IPS DF 4.7 (cell line): ENCODE data around the gene CPNE9.

ENCODE experiments used
- DNase-seq: peaks from one replicate; pipeline ENCODE4 v3.0.0-alpha.2; 2013; ENCODE audit warnings: low spot score; ENCODE audit errors: extremely low read depth

The CPNE9 gene

GRCh38 chr3:9687514-9687913, 16.1 kb upstream of the CPNE9 start:
- DNase-seq = no peak

DNA sequence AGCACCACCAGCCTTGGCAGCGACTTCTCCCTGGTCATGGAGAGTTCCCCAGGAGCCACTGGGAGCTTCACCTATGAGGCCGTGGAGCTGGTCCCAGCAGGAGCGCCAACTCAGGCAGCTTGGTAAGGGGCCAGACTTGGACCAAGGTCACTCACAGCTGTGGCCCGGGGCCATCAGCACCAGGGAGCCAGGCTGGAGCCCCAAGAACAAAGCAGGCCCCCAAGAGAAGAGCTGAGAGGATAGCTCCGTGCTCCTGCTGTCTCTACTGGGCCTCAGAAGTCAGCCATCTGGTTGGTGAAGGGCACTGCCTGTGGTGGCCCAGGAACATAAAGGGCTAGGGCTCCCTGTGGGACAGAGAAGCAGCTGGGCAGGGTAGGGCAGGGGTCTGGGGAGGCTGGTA, 14.7 kb upstream of the CPNE9 start:
- DNase-seq = no peak

- no peak for DNase-seq
Observed at GRCh38 chr3:9689757-9690156, 13.9 kb upstream of the CPNE9 start.

DNA sequence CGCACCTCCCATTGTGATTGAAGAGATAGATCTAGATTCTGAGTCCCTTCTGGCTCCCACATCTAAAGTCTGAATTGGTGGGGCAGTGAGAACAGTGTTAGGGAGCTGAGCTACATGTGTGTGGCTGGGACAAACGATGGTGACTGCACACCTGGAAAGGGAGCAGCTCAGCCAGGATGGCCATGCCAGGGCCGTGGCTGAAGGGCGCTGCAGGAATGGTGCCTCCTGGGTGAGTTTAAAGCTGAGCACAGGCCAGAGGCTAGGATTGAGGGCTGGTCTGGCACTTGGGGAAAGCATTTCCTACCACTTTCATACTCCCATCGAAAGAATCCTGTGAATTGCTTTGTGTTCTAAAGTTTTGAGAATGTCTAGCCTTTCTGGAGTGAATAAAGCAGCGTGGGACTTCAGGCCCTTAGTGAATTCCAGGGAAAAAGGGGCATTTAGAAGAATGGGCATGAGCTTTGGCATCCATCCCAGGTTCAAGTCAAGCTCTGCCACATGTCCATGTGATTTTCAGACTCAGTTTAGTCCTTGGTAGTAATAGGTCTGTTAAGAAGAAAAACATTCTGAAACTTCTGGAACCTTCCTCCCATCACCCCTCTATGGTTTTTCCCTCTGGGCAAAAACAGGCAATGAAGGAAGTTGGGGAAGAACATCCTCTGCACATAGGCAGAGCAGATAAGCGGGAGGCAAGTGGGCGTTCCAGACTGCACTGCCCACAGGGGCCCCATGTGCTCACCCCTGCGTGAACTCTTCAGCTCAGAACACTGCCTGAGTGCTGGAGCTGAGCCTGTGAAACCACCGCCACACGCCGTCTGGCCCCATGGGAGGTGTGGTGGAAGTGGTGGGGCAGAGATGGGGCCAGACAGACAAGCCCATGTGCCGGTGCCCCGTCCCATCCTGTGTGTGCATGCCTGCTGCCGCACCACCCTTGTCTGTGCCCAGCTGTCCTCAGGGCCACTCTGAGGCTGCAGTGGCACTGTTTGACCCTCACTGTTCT, 12.9 kb upstream of the CPNE9 start:
- no peak for DNase-seq

- DNase-seq = no peak
Observed at GRCh38 chr3:9691636-9692035, 12.0 kb upstream of the CPNE9 start.

- DNase-seq = no peak
Observed at GRCh38 chr3:9692416-9692815, 11.2 kb upstream of the CPNE9 start.

GRCh38 chr3:9695345-9695744, 8.3 kb upstream of the CPNE9 start:
- DNase-seq = no peak

GRCh38 chr3:9695746-9696145, 7.9 kb upstream of the CPNE9 start:
- DNase-seq = no peak

DNA sequence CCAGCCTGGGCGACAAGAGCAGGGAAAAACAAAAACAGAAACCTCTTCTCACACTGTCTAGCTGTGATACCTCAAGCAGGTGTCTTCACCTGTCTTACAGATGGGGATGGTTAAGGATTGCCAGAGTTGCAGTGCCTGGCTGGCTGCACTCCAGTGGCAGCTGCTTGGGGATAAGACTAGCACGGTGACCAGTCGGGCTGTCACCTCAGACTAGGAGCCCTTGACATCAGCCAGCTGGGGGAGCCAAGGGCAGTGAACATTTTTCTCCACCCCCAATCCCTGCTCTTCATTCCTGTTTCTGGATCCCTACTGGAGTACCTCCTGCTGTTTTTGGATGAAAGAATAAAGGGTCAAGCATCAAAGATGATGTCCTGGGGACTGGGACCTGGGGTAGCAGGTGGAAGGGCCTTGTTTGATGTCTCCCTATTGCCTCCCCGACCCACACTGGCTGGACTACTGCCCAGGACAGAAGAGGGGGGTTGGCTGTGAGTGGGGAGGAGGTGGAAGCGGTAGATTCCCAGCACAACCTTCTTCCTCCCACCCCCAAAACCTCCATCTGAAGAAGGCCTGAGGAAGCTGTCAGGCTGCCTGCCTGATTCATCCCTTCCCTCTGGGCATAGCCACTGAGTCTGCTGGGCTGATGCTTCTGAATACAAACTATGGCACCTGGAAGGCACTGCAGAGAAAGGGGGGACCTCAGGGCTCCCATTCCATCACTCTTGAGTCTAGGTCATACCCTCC, 7.0 kb upstream of the CPNE9 start:
- no peak for DNase-seq

- DNase-seq = no peak
Observed at GRCh38 chr3:9697892-9698291, 5.7 kb upstream of the CPNE9 start.

DNA sequence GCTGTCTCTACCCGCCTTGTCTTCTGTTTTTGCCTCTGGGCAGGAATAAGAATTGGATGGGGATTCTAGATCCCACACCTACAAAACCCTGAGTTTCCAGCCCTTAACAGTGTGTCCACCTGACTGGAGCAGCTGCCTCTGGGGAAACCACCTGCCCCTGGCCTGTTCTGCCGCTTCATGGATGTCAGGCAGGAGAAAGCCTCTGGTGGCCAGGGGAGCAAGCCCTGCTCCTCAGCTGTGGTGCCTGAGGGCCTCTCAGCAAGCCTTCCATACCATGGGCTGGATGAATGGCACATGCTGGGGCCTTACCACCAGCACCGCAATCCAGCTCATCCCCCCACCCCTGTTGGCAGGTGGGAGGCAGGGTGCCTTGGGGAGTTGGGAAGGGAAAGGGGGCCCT, 5.3 kb upstream of the CPNE9 start:
- DNase-seq = no peak

- DNase-seq = no peak
Observed at GRCh38 chr3:9700536-9700935, 3.1 kb upstream of the CPNE9 start.

DNA sequence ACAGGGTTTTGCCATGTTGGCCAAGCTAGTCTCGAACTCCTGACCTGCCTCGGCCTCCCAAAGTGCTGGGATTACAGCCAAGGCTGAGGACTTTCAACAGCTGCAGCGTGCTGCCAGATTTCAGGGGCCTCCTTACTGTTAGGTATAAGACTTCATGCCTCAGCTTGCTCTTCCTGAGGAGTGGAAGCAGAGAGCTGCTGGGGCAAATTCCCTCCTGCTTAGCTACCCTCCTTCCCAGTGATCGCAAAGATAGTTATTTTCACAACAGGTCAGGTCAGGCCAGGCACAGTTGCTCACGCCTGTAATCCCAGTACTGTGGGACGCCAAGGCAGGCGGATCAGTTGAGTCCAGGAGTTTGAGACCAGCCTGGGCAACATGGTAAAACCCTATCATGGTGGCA, 2.6 kb upstream of the CPNE9 start:
- no peak for DNase-seq

GRCh38 chr3:9701711-9702110, 1.9 kb upstream of the CPNE9 start:
- no peak for DNase-seq

DNA sequence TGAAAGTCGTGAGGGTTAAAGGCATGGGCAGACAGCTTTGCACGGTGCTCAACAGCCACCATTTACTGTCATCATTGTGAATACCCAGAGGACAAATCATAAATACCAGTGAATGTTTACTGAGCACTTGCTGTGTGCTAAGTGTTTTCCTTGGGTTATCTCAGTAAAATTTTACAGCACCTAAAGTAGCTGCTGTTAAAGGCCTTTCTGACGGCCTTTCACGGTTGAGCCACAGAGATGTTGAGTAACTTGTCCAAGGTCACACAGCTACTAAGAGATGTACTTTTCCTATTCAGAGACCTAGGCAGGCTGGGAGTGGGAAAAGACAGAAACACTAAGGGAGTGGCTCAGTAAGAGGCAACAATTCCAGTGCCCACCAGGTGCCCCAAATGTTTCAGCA, 393 bp upstream of the CPNE9 start:
- DNase-seq = no peak

- DNase-seq = peak; percentile 74
Observed at GRCh38 chr3:9704347-9705322, 1.0 kb downstream of the CPNE9 start.

- DNase-seq = no peak
Observed at GRCh38 chr3:9710174-9710739, 6.6 kb downstream of the CPNE9 start.

GRCh38 chr3:9712415-9712814, 8.8 kb downstream of the CPNE9 start:
- no peak for DNase-seq

GRCh38 chr3:9713142-9713541, 9.5 kb downstream of the CPNE9 start:
- DNase-seq = no peak

DNA sequence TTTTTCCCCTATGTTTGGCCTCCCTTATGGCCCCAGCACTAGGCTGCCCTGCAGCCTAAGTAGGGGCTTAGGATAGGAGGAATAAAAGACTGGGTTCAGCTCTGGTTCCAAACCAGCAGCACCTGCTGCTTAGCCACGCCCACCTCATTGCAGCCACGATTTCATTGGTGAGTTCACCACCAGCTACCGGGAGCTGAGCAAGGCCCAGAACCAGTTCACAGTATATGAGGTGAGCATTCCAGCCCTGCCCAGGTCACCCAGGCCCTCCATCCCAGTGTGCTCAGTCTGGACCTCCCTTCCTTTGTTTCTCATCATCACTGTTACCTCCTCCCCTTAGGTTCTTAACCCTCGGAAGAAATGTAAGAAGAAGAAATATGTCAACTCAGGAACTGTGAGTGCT, 11.5 kb downstream of the CPNE9 start:
- DNase-seq = no peak
